GM12865 (cell line): ENCODE results near the gene RNF220.

Experiments used
- DNase-seq: peaks from one replicate; pipeline ENCODE4 v3.0.0; 2010; ENCODE audit warnings: low read depth
- H3K4me3 ChIP-seq: 2 replicates; pipeline ENCODE4 v1.5.1; 2011; ENCODE audit warnings: mild to moderate bottlenecking, low read depth, low read length, control low read depth
- CTCF ChIP-seq: IDR thresholded peaks from 2 replicates; pipeline ENCODE4 v1.5.1; 2011; ENCODE audit warnings: low read length, control low read depth, low read depth, inconsistent platforms; ENCODE audit not compliant: insufficient read depth; ENCODE audit errors: missing control alignments

Gene RNF220

GRCh38 chr1:44405031-44405797, at the start of gene RNF220:
TSS of gene RNF220 (plus strand) at chr1:44405255.
- H3K4me3 ChIP-seq: peak within 1 kb of the TSS; percentile 14
- DNase-seq: peak; percentile 38
- TF ChIP-seq CTCF: no peak

GRCh38 chr1:44355582-44356305, 49.3 kb upstream of the RNF220 start:
- TF ChIP-seq CTCF: no peak
- H3K4me3 ChIP-seq: peak overlapping the region; percentile 27; the same call in 1 of the 2 replicates
- DNase-seq: peak; percentile 3

- TF ChIP-seq CTCF: no peak
These were observed 47.3 kb upstream of the RNF220 start for GRCh38 chr1:44357710-44358109.

GRCh38 chr1:44359234-44359935, 45.7 kb upstream of the RNF220 start:
- no peak for DNase-seq
- TF ChIP-seq CTCF: no peak
- H3K4me3 ChIP-seq: no peak overlapping the region

More at GRCh38 chr1:44357710-44358109, 47.3 kb upstream of the RNF220 start:
- DNase-seq: no peak
- no peak overlapping the region for H3K4me3 ChIP-seq

GRCh38 chr1:44361478-44361877, 43.6 kb upstream of the RNF220 start:
- DNase-seq: no peak

More at GRCh38 chr1:44361478-44361877, 43.6 kb upstream of the RNF220 start:
- H3K4me3 ChIP-seq: no peak overlapping the region
- no peak for TF ChIP-seq CTCF
